A549 treated with GW870086 at 1 μM for 4 hours (cell line): ENCODE measurements around the gene EVI2B. TPM values are rescaled to one million over a fixed set of nuclear protein-coding genes. Genes with fewer than 3 reads are reported as not detected.

Experiments
- total RNA-seq: library from RNA; stranded (reverse); fragments of 200-300 nt; extraction: Qiagen RNA extraction; gene quantifications from 5 replicates; pipeline ENCODE4 v1.2.3, GENCODE V29; 2022; ENCODE audit warnings: low read depth

Gene EVI2B, protein sequence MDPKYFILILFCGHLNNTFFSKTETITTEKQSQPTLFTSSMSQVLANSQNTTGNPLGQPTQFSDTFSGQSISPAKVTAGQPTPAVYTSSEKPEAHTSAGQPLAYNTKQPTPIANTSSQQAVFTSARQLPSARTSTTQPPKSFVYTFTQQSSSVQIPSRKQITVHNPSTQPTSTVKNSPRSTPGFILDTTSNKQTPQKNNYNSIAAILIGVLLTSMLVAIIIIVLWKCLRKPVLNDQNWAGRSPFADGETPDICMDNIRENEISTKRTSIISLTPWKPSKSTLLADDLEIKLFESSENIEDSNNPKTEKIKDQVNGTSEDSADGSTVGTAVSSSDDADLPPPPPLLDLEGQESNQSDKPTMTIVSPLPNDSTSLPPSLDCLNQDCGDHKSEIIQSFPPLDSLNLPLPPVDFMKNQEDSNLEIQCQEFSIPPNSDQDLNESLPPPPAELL
- total RNA-seq: 0.10 TPM in 1 of 5 replicates, not detected in the others

DNA sequence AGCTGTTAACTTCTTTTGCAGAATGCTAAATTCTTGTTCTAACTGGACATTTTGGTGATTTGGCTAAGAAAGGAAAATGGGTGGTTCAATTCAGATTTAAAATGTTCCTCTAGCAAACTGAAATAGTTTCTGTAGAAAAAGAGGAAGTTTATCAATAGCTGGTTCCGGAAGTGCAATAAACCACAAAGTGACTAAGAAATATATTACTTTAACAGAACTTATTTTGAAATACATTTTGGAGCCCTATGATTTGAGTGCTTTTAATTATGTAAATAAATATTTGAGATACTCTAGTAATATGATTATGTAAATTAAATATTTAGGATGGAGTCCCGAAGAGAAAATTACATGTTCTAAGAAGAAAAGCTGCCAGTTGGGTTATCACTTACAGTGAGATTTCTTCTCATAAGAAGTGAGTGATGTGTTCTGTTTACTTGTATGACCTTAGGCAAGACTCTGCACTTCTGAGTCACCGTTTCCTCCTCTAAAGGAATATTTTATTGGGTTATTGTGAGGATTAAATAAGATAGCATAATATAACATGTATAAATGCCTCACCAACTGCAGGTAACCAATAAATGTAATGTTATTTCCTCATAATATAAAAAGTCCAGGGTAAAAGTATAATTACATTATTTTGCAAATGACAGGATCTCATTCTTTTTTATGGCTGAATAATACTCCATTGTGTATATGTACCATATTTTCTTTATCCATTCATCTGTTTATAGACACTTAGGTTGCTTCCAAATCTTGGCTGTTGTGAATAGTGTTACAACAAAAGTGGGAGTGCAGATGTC, at the start of gene EVI2B:
TSS of gene EVI2B (minus strand) at position 73 of the 800 bp plus-strand sequence. CDS start 8,445 bp downstream, outside the sequence.

DNA sequence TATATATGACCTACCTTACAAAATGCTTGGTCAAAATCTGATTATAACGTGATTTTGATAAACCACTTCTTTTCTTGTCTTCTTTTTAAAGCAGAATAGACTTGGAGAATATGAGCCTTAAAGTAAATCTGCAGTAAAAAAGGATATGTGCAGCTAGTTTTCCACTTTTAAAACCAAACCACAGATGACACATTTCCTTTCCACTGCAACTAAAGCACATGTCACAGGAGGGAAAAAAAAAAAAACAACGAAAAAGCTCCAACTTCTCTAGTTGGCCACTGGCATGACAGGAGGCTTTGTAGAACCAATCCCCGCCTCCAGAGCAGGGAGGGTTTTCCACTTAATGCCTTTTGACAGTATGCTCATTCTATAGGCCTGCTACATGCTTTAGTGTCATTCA, 7.6 kb upstream of the EVI2B start, which contains the start of gene EVI2A:
TSS of gene EVI2A (minus strand) at position 142 of the 400 bp plus-strand sequence. CDS start 2,609 bp downstream, outside the sequence.

DNA sequence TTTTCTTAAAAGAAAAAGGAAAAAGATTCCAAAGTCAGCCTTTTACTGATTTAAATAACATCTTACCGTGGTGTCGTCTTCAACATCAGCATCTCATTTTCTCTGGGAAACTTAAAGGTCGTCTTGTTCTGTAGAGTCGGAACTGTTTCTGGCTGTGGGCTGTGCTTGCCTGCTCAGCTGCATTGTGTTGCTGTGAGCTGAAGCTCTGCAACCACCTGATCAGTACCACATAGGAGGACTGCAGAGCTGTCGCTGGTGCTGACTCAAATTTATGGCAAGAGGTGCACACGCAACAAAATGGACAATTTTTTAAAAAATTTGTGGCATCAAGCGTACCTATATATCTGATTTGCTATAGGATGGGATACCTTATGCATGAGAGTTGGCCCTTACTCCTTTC, 16.8 kb downstream of the EVI2B start, which contains the start of gene OMG:
TSS of gene OMG (minus strand) at position 150 of the 400 bp plus-strand sequence. CDS start 908 bp downstream, outside the sequence.

Other genes with a start within 250 kb of the EVI2B start
- 13.7 to 20.8 TPM (median 18.7 TPM) in 5 replicates for gene NF1, start 219.1 kb downstream of the EVI2B start, total RNA-seq
- not detected in 5 replicates for gene OMG, start 16.8 kb downstream of the EVI2B start, total RNA-seq
- not detected in 5 replicates for gene EVI2A, start 7.6 kb upstream of the EVI2B start, total RNA-seq
- 0.91 to 2.1 TPM (median 1.4 TPM) in 5 replicates for gene RAB11FIP4, start 77.6 kb upstream of the EVI2B start, total RNA-seq